ENCODE results near the gene ELMO3.

- no peak for TF ChIP-seq POLR2A (IDR thresholded peaks at IDR 0.05)
- no peak for TF ChIP-seq CTCF (IDR thresholded peaks at IDR 0.05)
These were observed 35.3 kb downstream of the ELMO3 start for GRCh38 chr16:67234180-67234597.

All from esophagus squamous epithelium (tissue), 4 donors.